HCT116 (cell line): ENCODE measurements around the gene SIN3B. TPM values are rescaled to one million over a fixed set of nuclear protein-coding genes. Genes with fewer than 3 reads are reported as not detected.

Experiments used
- ATAC-seq: fragments of 200-7000 bp; cut with Tn5 transposase; 2 replicates; pipeline ENCODE4 v1.9.1; 2020; ENCODE audit warnings: mild to moderate bottlenecking, moderate library complexity
- BruUV-seq: library from RNA; stranded (reverse); fragments of 400-500 nt; replicated peaks from 2 replicates; lab custom pipeline; 2021; lab: Mats Ljungman, UMichigan
- CTCF ChIA-PET: fragments of 300-600 bp; sonication (Branson Sonifier 250); formaldehyde crosslinking; loops from one replicate; lab custom pipeline; 2021; ENCODE audit warnings: antibody characterized with exemption; lab: Charles Lee
- POLR2A ChIA-PET: fragments of 300-600, 350-600 bp; sonication (Branson Sonifier 250); formaldehyde crosslinking; loops from one replicate; lab custom pipeline; 2021; ENCODE audit warnings: antibody characterized with exemption; lab: Charles Lee
- RAD21 ChIA-PET, 2 experiments: fragments of 300-600 bp; sonication (Branson Sonifier 250); formaldehyde crosslinking; loops; one replicate each; lab custom pipeline; 2023; ENCODE audit warnings: low total read pairs in 2 of 2; ENCODE audit not compliant: uncharacterized antibody in 2 of 2, unreplicated experiment in 2 of 2, low non-redundant PET in 1 of 2; lab: Charles Lee
- DNase-seq: peaks from one replicate; pipeline ENCODE4 v3.0.0-alpha.2; 2010; ENCODE audit warnings: low read depth, low spot score
- H2AFZ ChIP-seq: fragments of 200-600 bp; shearing (Covaris generic), sonication (generic); 2 replicates; pipeline ENCODE4 v1.6.1; 2017; ENCODE audit warnings: low read depth, mixed run types, mixed read lengths, antibody characterized with exemption, low read length; ENCODE audit not compliant: poor library complexity, severe bottlenecking
- H3K27ac ChIP-seq: 2 replicates; pipeline ENCODE4 v1.5.1; 2012; ENCODE audit warnings: low read depth, low read length
- H3K27me3 ChIP-seq: fragments of 200-600 bp; sonication (generic); 2 replicates; pipeline ENCODE4 v1.6.1; 2016; ENCODE audit warnings: mixed run types, low read length, mixed read lengths; ENCODE audit not compliant: insufficient read depth
- H3K36me3 ChIP-seq, 2 experiments: fragments of 200-500 bp in 1 of 2; fragments of 200-600 bp in 1 of 2; sonication (Bioruptor generic) in 1 of 2; sonication (generic) in 1 of 2; 2 replicates each; pipeline versions ENCODE4 v1.5.1 to v1.6.1; 2014 to 2016; ENCODE audit warnings: low read length in 2 of 2, inconsistent platforms in 1 of 2, mixed read lengths in 1 of 2, mixed run types in 1 of 2; ENCODE audit not compliant: insufficient read depth in 2 of 2, control insufficient read depth in 1 of 2
- H3K4me1 ChIP-seq, 2 experiments: fragments of 200-600 bp in 1 of 2; sonication (generic) in 1 of 2; 2 replicates each; pipeline versions ENCODE4 v1.5.1 to v1.6.1; 2012 to 2017; ENCODE audit warnings: low read length in 2 of 2, inconsistent platforms in 1 of 2, mild to moderate bottlenecking in 1 of 2, mixed read lengths in 1 of 2, mixed run types in 1 of 2, moderate library complexity in 1 of 2; ENCODE audit not compliant: insufficient read depth in 2 of 2, control insufficient read depth in 1 of 2
- H3K4me2 ChIP-seq: fragments of 200-600 bp; sonication (generic); 2 replicates; pipeline ENCODE4 v1.6.1; 2017; ENCODE audit warnings: mixed run types, low read length, mixed read lengths
- H3K4me3 ChIP-seq, 2 experiments: fragments of 200-600 bp in 1 of 2; sonication (generic) in 1 of 2; replicated peaks in 1 of 2; 2 replicates each; pipeline ENCODE4 v1.5.1; 2011 to 2016; ENCODE audit warnings: low read length in 2 of 2, control low read depth in 1 of 2, low read depth in 1 of 2, mild to moderate bottlenecking in 1 of 2, mixed read lengths in 1 of 2, mixed run types in 1 of 2
- H3K79me2 ChIP-seq: fragments of 200-600 bp; sonication (generic); 2 replicates; pipeline ENCODE4 v1.6.1; 2017; ENCODE audit warnings: mild to moderate bottlenecking, mixed run types, low read length, moderate library complexity, mixed read lengths; ENCODE audit not compliant: insufficient read depth
- H3K9ac ChIP-seq: fragments of 200-600 bp; sonication (generic); 2 replicates; pipeline ENCODE4 v1.6.1; 2016; ENCODE audit warnings: low read length, mixed read lengths
- H3K9me2 ChIP-seq: fragments of 200-600 bp; sonication (generic), shearing (Covaris generic); 2 replicates; pipeline ENCODE4 v1.6.1; 2017; ENCODE audit warnings: mixed run types, mild to moderate bottlenecking, moderate library complexity; ENCODE audit not compliant: insufficient read depth
- H3K9me3 ChIP-seq, 2 experiments: fragments of 200-500 bp in 1 of 2; fragments of 200-600 bp in 1 of 2; sonication (Bioruptor generic) in 1 of 2; sonication (generic) in 1 of 2; 2 replicates each; pipeline ENCODE4 v1.6.1; 2014 to 2017; ENCODE audit warnings: low read length in 2 of 2, mixed read lengths in 2 of 2, inconsistent platforms in 1 of 2, low read depth in 1 of 2, mild to moderate bottlenecking in 1 of 2, mixed run types in 1 of 2, moderate library complexity in 1 of 2; ENCODE audit not compliant: control insufficient read depth in 1 of 2, insufficient read depth in 1 of 2
- H4K20me1 ChIP-seq: fragments of 200-600 bp; sonication (generic), shearing (Covaris generic); 2 replicates; pipeline ENCODE4 v1.6.1; 2017; ENCODE audit warnings: mixed run types, mild to moderate bottlenecking, moderate library complexity; ENCODE audit not compliant: insufficient read depth
- CEBPB ChIP-seq: IDR thresholded peaks from 2 replicates; pipeline ENCODE4 v1.6.1; 2012; ENCODE audit warnings: low read depth
- ELF1 ChIP-seq: IDR thresholded peaks from 2 replicates; pipeline ENCODE4 v1.6.1; 2012; ENCODE audit warnings: low read depth, borderline replicate concordance
- EZH2phosphoT487 ChIP-seq: fragments of 200-600 bp; IDR thresholded peaks from 2 replicates; pipeline ENCODE4 v1.6.1; 2018; ENCODE audit warnings: antibody characterized with exemption, borderline replicate concordance
- POLR2A ChIP-seq: IDR thresholded peaks from 2 replicates; pipeline ENCODE4 v1.7.0; 2011; ENCODE audit warnings: borderline replicate concordance; ENCODE audit not compliant: insufficient read depth, insufficient read length; ENCODE audit errors: extremely low read depth
- POLR2AphosphoS5 ChIP-seq: IDR thresholded peaks from 2 replicates; pipeline ENCODE4 v1.6.1; 2011; ENCODE audit warnings: mild to moderate bottlenecking, low read depth, low read length, moderate library complexity
- TCF7L2 ChIP-seq: IDR thresholded peaks from 2 replicates; pipeline ENCODE4 v1.7.0; 2011; ENCODE audit warnings: borderline replicate concordance, inconsistent platforms; ENCODE audit not compliant: insufficient read depth, insufficient read length; ENCODE audit errors: extremely low read depth
- ZFX ChIP-seq: fragments of 450-650 bp; IDR thresholded peaks from 2 replicates; pipeline ENCODE4 v1.6.1; 2017
- ZNF274 ChIP-seq: fragments of 200-500 bp; sonication (Bioruptor generic); IDR thresholded peaks from 2 replicates; pipeline ENCODE4 v1.6.1; 2014; ENCODE audit warnings: mild to moderate bottlenecking, low read depth, low read length, inconsistent platforms
- intact Hi-C: fragments of 100-400 bp; cut with micrococcal nuclease; formaldehyde crosslinking; loops from 2 replicates; pipeline ENCODE4 v1.10.0; 2022
- total RNA-seq: library from RNA; stranded (reverse); gene quantifications from one replicate; pipeline ENCODE4 v1.2.1, GENCODE V29; 2021; ENCODE audit not compliant: unreplicated experiment
- TF ChIP-seq, protein P1 (sequence below), 3 experiments: fragments of 200-600 bp in 1 of 3; sonication (generic) in 1 of 3; IDR thresholded peaks in 2 of 3; conservative IDR thresholded peaks in 1 of 3; 2 replicates each; pipeline ENCODE4 v1.5.1; 2012 to 2017; ENCODE audit warnings: low read depth in 2 of 3, low read length in 2 of 3, antibody characterized with exemption in 1 of 3, borderline replicate concordance in 1 of 3, control low read depth in 1 of 3, mild to moderate bottlenecking in 1 of 3, mixed read lengths in 1 of 3, mixed run types in 1 of 3, moderate library complexity in 1 of 3; ENCODE audit not compliant: insufficient read depth in 1 of 3
- TF ChIP-seq, protein P2 (sequence below): IDR thresholded peaks from 2 replicates; pipeline ENCODE4 v1.6.1; 2011; ENCODE audit warnings: mild to moderate bottlenecking, low read length, moderate library complexity; ENCODE audit not compliant: insufficient replicate concordance; ENCODE audit errors: extremely low read depth

Gene SIN3B
- total RNA-seq, 1 experiment from 2014 or later = 59.9 TPM

DNA sequence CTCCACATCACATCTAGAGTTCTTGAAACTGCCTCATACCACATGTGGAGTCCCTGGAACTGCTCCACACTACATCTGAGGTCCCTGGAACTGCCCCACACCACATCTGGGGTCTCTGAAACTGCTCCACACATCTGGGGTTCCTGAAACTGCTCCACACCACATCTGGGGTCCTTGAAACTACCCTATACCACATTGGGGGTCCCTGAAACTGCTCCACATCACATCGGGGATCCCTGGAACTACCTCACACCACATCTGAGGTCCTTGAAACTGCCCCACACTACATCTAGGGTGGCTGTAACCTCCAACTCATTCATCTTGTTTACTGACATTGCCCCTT is 93.4 kb downstream of the SIN3B start:
- ChIA-PET POLR2A (no interaction called here), CTCF (no interaction called here), RAD21 (no interaction called here)
- H3K4me2 ChIP-seq = no peak overlapping the region
- no peaks in the 10 kb centered on the region for H3K9me2 ChIP-seq
- intact Hi-C loops = no loop called here
- no peak overlapping the region for H2AFZ ChIP-seq
- no peaks in the 10 kb centered on the region for H3K79me2 ChIP-seq
- TF ChIP-seq POLR2AphosphoS5 (no peak), ZNF274 (no peak), ZFX (no peak), CEBPB (no peak), TCF7L2 (no peak), POLR2A (no peak), EZH2phosphoT487 (no peak), ELF1 (no peak)
- TF ChIP-seq, protein P1, sequence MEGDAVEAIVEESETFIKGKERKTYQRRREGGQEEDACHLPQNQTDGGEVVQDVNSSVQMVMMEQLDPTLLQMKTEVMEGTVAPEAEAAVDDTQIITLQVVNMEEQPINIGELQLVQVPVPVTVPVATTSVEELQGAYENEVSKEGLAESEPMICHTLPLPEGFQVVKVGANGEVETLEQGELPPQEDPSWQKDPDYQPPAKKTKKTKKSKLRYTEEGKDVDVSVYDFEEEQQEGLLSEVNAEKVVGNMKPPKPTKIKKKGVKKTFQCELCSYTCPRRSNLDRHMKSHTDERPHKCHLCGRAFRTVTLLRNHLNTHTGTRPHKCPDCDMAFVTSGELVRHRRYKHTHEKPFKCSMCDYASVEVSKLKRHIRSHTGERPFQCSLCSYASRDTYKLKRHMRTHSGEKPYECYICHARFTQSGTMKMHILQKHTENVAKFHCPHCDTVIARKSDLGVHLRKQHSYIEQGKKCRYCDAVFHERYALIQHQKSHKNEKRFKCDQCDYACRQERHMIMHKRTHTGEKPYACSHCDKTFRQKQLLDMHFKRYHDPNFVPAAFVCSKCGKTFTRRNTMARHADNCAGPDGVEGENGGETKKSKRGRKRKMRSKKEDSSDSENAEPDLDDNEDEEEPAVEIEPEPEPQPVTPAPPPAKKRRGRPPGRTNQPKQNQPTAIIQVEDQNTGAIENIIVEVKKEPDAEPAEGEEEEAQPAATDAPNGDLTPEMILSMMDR (IDR thresholded peaks at IDR 0.05 in 2 of 3, conservative IDR thresholded peaks at IDR 0.05 in 1 of 3; ENCODE audit: borderline replicate concordance in 1 of 3, insufficient read depth in 1 of 3, low read depth in 2 of 3, low read length in 2 of 3) = no peak
- TF ChIP-seq, protein P2, sequence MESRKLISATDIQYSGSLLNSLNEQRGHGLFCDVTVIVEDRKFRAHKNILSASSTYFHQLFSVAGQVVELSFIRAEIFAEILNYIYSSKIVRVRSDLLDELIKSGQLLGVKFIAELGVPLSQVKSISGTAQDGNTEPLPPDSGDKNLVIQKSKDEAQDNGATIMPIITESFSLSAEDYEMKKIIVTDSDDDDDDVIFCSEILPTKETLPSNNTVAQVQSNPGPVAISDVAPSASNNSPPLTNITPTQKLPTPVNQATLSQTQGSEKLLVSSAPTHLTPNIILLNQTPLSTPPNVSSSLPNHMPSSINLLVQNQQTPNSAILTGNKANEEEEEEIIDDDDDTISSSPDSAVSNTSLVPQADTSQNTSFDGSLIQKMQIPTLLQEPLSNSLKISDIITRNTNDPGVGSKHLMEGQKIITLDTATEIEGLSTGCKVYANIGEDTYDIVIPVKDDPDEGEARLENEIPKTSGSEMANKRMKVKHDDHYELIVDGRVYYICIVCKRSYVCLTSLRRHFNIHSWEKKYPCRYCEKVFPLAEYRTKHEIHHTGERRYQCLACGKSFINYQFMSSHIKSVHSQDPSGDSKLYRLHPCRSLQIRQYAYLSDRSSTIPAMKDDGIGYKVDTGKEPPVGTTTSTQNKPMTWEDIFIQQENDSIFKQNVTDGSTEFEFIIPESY = no peak
- no peaks in the 10 kb centered on the region for H3K27me3 ChIP-seq
- H3K27ac ChIP-seq = no peak overlapping the region
- peaks cover 7 to 14% of the 10 kb centered on the region in 2 experiments for H3K4me1 ChIP-seq
- BruUV-seq = no TSS peak
- no peak overlapping the region for H3K9ac ChIP-seq
- no peaks in the 10 kb centered on the region for H3K36me3 ChIP-seq
- ATAC-seq = no peak
- no peaks in the 10 kb centered on the region for H4K20me1 ChIP-seq
- peaks cover 5 to 7% of the 10 kb centered on the region in 2 experiments; a peak in 2 of 4 replicates for H3K9me3 ChIP-seq
- no peak overlapping the region for H3K4me3 ChIP-seq
- no peak for DNase-seq
